HG03439 (cell line): ENCODE results near the gene DSCAML1.

Experiments
- ATAC-seq: cut with Tn5 transposase; IDR thresholded peaks from one replicate; pipeline ENCODE4 v1.9.1; 2021; ENCODE audit warnings: mild to moderate bottlenecking, moderate library complexity; ENCODE audit not compliant: unreplicated experiment

The DSCAML1 gene

GRCh38 chr11:117510646-117511045, 286.4 kb downstream of the DSCAML1 start:
- ATAC-seq = no peak

- no peak for ATAC-seq
Observed at GRCh38 chr11:117509543-117509942, 287.5 kb downstream of the DSCAML1 start.

GRCh38 chr11:117506971-117507370, 290.0 kb downstream of the DSCAML1 start:
- ATAC-seq = no peak

- no peak for ATAC-seq
Observed at GRCh38 chr11:117505285-117505970, 291.6 kb downstream of the DSCAML1 start.

GRCh38 chr11:117502779-117503100, 294.3 kb downstream of the DSCAML1 start:
- no peak for ATAC-seq

GRCh38 chr11:117502015-117502778, 294.8 kb downstream of the DSCAML1 start:
- no peak for ATAC-seq

- no peak for ATAC-seq
Observed at GRCh38 chr11:117501237-117501898, 295.6 kb downstream of the DSCAML1 start.

GRCh38 chr11:117498791-117499190, 298.2 kb downstream of the DSCAML1 start:
- ATAC-seq = no peak

- ATAC-seq = no peak
Observed at GRCh38 chr11:117497206-117497951, 299.6 kb downstream of the DSCAML1 start.

GRCh38 chr11:117495357-117495756, 301.7 kb downstream of the DSCAML1 start:
- ATAC-seq = no peak

- ATAC-seq = no peak
Observed at GRCh38 chr11:117492578-117493251, 304.3 kb downstream of the DSCAML1 start.

- no peak for ATAC-seq
Observed at GRCh38 chr11:117490911-117491310, 306.1 kb downstream of the DSCAML1 start.

- ATAC-seq = no peak
Observed at GRCh38 chr11:117489999-117490679, 306.9 kb downstream of the DSCAML1 start.

GRCh38 chr11:117488996-117489952, 307.7 kb downstream of the DSCAML1 start:
- no peak for ATAC-seq

GRCh38 chr11:117486059-117486458, 311.0 kb downstream of the DSCAML1 start:
- no peak for ATAC-seq

- ATAC-seq = no peak
Observed at GRCh38 chr11:117484156-117484555, 312.9 kb downstream of the DSCAML1 start.

- no peak for ATAC-seq
Observed at GRCh38 chr11:117483372-117483771, 313.6 kb downstream of the DSCAML1 start.

- no peak for ATAC-seq
Observed at GRCh38 chr11:117482881-117483280, 314.1 kb downstream of the DSCAML1 start.

- no peak for ATAC-seq
Observed at GRCh38 chr11:117481885-117482284, 315.1 kb downstream of the DSCAML1 start.
